NCI-H2227 treated with DMSO at 0.1 percent for 48 hours (cell line): ENCODE results near the gene SLC37A3.
"Not testable (repeated sequence)": the region's sequence is repeated elsewhere in the genome, so short reads cannot be mapped to it uniquely, and the experiment has no call there.

Source experiments
- DNase-seq: peaks from one replicate; lab custom pipeline; 2025; lab: John Stamatoyannopoulos, UW

The SLC37A3 gene

DNA sequence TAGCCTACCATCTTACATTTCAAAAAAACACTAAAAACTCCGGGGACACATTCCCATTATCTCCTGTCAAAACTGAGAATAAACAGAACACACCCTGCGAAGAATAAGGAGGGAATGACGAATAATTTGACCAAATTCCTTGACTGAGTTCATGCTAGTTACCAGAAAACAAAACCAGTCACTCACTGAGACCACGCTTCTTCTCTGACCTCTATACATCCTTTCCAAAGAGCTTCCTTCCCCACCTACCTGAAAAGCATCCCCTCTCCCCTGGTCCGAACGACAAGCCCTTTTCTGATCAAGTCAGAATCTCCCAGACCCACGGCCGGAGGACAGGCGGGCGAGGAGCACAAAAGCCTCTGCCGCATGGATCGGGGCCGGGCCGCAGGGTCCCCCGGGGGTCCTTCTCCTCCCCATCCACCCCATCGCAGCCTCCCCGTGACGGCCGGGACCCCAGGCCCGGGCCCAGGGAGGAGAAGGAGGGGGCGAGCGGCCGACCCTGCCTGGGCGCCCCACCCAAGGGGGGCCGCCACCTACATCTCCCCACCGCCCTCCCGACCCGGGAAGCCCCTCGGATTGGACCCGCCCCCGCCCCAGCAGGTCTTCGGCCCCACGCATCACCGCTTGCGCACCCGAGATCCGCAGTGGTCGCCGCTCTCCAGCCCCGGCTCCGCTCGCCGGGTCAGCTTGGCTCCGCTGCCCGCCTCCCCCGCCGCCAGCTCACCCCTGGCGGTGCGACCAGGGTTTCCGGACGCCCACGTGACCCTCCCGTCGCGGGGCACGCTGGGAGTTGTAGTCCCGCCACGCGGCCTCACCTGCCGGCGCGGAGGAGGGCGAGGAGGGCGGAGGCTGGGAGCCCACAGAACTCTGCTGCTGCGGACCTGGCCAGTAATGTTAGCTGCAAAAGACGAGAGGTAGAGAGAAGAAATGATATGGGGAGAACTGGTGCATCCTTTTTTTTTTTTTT, at the start of gene SLC37A3:
Gene SLC37A3, minus strand, starts transcription at position 747 of the 967 bp plus-strand sequence. CDS start 16,004 bp downstream, outside the sequence.
- peak; percentile 59 for DNase-seq

- no peak for DNase-seq
These were observed 49.5 kb upstream of the SLC37A3 start for GRCh38 chr7:140447841-140448240.

DNA sequence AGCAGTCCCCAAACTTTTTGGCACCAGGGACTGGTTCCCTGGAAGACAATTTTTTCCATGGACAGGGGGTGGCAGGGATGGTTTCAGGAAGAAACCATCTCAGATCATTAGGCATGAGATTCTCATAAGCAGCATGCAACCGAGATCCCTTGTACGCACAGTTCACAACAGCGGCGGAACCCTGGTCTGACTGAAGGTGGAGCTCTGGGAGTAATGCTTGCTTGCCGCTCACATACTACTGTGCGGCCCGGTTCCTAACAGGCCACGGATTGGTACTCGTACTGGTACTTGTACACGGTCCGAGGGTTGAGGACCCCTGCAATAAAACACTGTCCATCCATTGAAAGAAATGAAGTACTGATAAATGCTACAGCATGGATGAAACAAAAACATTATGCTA, 48.1 kb upstream of the SLC37A3 start:
- no peak for DNase-seq

DNA sequence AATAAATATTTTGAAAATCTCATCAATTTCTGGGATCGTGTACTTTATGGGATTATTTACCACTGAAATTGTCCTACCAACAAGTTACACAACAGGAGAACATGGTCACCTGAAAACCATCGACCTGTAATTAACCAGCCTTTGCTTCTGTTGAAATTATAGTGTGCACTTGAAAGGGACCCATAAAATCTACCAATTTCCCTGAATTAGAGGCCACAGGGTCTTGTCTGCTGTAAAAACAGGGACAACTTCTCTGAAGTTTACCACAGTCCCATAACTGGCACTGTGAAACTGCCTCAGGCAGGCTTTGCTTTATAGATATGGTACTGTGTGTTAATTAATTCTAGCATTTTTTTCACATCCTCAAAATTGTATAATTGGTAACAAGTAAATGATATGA, 43.2 kb upstream of the SLC37A3 start:
- no peak for DNase-seq

GRCh38 chr7:140440593-140440992, 42.3 kb upstream of the SLC37A3 start:
- DNase-seq: no peak

DNA sequence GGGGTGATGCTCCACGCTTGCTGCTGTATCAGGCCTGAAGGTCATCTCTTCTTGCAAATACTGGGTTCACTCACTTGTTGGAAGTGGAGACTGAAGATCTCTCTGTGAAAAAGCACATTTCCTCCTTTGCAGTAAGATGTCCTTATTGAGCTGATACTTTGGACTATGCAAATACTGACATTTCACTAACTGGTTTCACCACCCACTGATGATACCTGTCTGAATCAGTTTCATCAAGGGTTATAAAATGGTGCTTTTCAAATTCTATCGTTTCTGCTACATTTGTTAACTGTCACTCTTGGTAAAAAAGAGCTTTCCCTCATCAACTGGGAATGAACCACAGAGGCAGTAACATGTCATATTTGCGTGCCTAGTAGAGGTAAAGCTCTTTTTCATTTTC, 41.0 kb upstream of the SLC37A3 start:
- DNase-seq: no peak

DNA sequence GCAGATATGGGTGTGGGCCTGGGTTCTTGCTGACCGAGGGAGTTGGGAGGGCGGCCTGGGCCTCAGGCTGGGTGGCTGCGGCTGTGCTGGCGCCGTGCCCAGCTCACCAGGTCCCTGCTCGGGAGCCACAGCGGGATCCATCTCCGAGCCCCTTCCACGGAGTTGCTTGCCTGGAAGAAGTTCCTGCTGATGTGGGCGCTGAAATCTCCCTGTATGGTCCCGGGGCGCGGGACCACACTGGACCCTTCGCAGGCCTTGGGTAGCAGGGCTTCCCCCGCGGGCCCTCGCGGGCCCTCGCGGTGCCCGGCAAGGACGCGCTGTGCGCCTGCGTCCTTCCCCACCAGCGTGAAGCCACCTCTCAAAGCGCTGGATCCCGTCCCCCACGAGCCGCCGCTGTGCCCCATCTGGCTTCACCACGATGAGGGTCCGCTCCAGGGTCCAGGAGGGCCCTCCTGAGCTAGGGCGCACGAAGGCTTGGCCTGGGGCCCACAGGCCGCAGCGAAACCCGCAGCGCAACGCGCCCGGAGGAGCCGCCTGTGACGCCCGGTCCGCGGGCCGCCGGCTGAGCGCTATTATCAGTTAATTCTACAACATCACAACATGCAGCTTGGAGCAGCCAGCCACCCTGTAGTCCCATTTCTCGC, 37.0 kb upstream of the SLC37A3 start:
- DNase-seq: no peak

GRCh38 chr7:140433396-140433795, 35.1 kb upstream of the SLC37A3 start:
- no peak for DNase-seq

GRCh38 chr7:140426130-140426529, 27.8 kb upstream of the SLC37A3 start:
- DNase-seq: no peak

DNA sequence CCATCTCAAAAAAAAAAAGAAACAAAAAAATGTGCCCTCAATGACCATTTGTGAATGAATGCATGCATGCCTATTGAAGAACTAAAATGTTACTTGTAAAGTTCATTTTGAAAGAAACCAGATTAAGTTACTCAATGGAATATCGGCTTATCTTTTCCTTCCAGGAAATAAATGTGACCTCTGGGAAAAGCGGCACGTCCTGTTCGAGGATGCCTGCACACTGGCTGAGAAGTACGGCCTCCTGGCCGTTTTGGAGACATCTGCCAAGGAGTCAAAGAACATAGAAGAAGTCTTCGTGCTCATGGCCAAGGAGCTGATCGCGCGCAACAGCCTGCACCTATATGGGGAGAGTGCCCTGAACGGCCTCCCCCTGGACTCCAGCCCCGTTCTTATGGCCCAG, 27.4 kb upstream of the SLC37A3 start:
- no peak for DNase-seq

DNA sequence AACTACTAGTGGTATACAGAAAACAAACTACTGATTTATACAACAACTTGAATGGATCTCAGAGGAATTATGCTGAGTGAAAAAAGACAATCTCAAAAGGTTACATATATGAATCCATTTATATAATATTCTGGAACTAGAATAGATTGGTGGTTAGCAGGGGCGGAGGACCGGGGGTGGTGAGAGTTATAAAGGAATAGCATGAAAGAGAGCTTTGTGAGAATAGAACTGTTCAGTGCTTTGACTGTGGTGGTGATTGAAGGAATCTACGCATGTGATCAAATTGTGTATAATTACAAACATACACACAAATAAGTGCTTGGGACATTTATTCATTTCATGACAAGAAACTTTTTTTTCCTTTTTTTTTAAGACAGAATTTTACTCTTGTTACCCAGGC, 25.2 kb upstream of the SLC37A3 start:
- no peak for DNase-seq

GRCh38 chr7:140421521-140421920, 23.2 kb upstream of the SLC37A3 start:
- DNase-seq: no peak

DNA sequence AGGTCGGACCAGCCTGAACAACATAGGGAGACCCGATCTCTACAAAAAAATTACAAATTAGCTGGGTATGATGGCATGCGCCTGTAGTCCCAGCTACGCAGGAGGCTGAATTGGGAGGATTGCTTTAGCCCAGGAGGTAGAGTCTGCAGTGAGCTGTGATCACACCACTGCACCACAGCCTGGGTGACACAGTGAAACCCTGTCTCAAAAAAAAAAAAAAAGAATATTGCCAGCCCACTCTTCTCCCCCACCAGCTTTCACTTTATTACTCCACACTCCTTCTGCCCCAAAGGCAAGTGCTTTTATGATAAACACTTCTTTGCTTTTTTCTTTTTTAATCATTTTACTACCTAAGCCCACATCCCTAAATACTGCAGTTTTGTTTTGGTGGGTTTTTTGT, 20.3 kb upstream of the SLC37A3 start:
- no peak for DNase-seq

DNA sequence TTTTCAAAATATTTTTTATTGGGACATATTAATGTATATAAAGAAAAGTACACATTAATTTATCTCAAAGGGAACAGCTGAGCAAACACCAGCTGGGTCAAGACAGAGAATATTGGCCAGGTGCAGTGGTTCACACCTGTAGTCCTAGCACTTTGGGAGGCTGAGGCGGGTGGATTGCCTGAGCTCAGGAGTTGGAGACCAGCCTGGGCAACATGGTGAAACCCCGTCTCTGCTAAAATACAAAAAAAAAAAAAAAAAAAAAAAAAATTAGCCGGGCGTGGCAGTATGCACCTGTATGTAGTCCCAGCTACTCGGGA, 19.8 kb upstream of the SLC37A3 start:
- not testable (repeated sequence) for DNase-seq

DNA sequence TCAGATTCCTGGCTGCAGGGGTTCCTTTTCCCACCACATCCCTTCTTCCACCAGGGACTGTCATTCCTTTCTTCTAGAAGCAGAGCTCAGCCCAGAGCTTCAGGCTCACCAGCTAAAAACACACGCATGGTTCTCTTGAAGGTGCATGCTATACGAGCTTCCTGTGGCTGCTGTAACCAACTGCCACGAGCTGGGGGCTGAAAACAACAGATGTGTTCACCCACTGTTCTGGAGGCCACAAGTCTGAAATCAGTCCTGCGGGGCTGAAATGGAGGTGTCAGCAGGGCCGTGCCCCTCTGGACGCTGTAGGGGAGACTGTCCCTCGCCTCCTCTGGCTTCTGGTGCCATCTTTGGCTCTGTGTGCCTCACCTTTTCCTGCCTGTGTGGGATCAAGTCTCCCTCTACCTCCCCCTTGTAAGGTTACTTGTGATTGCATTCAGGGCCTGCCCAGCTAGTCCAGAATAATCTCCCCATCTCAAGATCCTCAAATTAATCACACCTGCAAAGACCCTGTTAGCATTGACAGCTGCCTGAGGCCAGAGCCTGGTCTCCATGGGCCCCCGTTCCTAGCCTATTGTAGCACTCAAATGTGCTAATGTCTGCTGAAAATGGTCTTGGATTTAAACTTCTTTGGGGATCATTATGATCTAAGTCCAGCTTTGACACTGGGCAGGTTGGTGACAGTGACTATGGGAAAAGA, 19.3 kb upstream of the SLC37A3 start:
- DNase-seq: no peak

GRCh38 chr7:140416560-140416959, 18.2 kb upstream of the SLC37A3 start:
- DNase-seq: no peak

GRCh38 chr7:140415816-140416215, 17.5 kb upstream of the SLC37A3 start:
- DNase-seq: not testable (repeated sequence)

DNA sequence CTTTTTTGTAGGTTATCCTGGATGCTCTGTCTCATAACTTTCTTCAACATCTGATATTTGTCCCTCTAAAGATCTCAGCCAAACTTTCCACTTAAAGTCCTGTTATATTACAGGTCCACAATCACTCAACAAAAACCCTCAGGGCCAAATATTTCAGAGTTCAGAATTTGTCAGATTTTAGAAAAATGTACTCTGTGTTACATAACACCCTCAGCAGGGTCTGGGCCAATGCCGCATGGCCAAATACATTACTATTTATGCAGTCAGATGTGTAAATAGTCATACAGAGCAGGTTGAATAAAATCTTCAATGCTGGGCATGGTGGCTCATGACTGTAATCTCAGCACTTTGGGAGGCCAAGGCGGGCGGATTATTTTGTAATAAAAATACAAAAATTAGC, 17.0 kb upstream of the SLC37A3 start:
- DNase-seq: no peak

DNA sequence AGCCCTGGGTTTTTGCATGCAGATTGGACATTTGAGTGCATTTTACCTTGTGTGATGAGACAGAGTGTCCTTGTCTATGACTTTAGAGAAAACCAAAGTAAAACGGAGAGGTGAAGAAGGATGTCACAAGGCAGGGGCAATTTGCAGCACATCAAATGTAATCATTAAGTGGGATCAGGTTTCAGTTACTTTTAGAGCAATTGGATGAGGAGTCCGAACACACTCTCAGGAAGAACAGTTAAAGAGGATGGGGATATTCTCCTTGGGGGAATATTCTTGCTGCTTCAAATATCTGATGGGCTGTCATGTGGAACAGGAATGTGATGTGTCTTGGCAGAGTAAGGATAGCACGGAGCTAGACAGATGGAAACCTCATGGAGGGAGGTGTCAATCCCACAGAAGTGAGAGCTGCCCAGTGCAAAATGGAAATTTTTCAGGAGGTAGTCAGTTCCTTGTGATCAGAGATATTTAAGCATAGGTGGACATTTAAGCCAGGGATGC, 6.3 kb upstream of the SLC37A3 start:
- DNase-seq: peak; percentile 13

DNA sequence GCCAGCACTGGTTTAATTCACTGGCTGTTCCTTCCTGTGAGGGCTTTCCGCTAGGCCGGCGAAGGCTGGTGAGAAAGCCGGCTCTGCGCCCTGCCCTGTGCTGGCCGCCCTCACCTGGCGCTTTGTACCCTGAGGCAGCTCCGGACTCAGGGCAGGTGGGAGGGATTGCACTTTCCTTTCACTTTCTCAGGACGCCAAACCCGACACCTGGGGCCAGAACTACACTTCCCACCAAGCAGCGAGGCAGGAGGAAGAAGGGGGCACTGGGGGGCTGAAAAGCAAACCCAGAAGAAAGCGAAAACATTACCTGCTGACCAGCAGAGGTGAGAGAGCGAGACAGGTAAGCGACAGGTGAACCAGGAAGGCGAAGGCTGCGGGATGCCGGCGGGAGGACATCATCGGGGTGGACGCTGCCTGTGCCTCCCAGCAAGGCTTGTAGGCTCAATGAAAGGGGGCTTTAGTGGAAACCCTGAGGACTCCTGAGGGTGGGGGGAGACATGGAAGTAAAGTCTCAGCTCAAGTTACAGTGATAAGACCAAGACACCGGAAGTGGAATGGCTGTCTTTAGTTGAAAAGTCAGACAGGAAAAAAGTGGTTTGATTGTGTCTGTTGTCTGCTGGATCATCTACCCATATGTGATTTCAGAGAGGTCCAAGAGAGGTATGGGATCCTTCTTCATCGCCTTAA, 5.7 kb upstream of the SLC37A3 start, which contains the start of gene RAB19:
Gene RAB19, plus strand, starts transcription at position 181 of the 687 bp plus-strand sequence. CDS start 3,589 bp downstream, outside the sequence.
- DNase-seq: no peak

DNA sequence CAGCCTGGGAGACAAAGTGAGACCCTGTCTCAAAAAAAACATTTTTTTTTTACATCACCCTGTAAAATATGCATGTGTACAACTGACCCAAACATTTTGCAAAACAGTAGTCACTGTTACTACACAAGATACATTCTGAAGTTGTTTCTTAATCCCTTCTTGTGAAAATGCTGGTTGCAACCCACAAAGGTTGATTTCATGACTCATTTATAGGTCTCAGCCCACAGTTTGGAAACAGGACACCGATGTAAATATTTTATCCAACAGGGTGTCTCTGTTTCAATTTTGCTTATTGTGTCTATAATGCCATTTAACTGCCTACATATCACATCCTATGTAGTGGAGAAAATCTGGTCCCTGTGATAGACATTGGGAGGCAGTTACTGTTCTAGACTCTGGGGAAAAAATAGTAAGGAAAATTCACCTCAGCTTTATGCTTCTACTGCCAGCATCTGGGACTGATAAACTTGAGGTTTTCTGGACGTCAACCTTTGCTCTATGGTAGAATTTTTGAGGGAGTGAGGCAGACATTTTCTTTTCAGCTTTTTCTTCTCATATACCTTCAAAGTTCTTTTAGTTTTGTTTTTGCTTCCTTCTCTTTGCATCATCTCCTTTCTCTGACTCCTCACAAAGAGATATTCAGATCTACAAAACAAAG, 4.0 kb upstream of the SLC37A3 start:
- DNase-seq: no peak
